ENCODE data around the gene GC.
"Not testable (repeated sequence)": the region's sequence is repeated elsewhere in the genome, so short reads cannot be mapped to it uniquely, and the experiment has no call there.

GC gene

DNA sequence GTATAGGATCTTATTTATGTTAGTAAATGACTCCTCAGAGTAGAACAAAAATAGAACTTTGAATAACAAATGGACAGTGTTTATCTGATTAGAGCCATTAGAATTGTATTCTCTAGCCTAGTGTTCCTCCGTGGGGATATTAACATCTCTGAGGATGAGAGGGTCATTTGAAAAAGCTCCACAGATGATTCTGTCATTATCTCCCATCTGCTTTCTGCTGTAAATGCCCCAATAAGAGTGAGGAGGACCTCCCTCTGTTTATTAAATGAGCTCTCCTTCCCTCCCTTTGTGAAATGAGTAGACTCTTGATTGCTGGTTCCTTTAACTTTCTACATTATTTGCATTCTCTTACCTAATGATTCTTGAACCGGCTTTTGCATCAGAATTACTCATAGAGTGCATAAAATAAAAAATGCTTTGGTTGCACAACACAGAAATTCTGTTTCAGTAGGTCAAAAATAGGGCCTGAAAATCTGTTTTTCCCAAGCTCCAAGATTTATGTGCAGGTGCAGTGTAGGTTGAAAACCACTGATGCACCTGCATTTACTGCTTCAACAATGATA, 18.0 kb downstream of the GC start:
- no peak for DNase-seq

DNA sequence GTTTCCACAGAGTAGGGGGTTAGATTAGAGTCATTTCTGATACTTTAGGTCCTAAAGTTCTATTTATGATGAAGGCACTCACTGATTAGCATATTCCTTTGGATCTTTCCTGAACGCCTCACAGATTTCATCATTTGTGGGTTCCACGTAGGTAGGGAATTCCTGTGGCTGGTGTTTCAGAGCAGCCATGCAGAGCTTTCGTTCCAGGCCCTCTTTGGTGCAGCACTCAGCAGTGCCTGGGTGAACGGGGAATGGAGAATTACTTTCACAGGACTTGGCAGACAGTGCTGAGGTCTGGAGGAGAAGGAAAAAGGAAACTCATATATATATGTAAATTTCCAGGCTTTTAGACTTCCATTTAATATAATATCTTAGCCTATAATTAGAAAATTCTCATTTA, 18.5 kb downstream of the GC start:
- DNase-seq: no peak

DNA sequence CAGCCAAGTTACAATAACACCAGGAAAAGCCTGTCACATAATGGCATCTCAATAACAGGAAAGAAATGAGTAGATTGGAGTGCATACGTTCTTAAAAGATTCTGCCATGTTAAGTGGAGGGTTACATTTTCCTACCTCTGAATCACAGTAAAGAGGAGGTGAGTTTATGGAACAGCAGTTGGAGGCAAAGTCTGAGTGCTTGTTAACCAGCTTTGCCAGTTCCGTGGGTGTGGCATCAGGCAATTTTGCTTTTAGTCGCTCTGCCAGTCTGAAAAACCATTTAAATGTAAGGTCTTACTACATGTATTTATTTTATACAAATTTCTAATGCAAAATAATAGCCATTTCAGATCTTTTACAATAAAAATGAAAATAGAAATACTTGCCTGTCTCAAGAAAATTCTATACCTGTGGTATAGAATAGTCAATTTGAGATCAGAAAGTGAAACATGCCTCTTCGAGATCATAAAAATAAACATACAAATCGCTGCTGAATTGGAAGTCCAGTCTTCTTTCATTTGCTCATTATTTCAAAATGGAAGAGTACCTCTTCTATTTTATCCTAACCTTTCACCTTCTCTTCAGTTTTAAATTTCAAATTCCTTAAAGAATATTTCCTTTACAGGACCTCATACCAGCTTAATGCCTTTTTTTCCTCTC, 31.4 kb downstream of the GC start:
- no peak for DNase-seq

DNA sequence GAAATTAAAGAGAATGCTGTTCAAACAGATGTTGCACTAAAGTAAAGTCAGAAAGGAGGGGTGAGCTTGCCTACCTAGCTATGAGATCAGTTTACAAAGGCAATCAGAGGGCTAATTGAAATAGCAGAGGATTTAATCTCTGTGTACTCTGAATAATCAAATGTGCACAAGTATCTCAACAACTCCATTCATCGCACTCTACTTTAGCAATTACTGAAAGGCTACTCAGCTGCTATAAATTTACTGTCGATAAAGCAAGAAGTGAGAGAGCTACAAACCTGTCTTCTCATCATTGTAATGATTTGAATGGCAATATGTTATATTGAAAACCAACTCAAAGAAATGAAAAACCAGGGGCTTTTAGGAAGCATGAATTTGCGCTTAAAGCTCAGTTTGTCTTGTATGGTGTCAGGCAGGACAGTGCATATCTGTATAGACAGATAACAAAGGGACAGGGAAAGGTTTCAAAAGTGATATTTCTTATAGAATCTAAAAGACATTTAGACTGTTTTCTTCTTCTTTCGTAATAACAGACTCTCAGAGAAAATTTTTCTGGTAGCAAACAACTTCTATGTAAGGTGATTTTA, 34.8 kb downstream of the GC start:
- DNase-seq: no peak

DNA sequence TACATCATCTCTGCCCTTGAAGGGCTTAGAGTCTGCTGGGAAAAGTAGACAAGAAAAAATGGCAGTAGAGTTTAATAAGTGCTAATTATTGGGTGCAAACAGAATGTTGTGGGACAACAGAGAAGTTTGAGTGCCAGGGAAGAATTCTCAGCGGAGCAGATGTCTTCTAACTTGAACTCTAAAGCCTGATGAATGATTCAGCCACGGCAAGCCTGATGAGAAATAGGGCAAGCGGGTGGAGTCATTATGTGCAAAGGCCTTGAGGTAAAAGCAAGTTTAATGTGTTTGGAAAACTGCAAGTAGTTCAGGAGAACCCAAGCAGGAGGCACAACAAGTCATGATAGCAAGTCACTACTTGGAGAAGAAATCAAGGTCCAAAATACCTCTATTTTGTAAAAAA, 37.5 kb downstream of the GC start:
- DNase-seq: no peak

DNA sequence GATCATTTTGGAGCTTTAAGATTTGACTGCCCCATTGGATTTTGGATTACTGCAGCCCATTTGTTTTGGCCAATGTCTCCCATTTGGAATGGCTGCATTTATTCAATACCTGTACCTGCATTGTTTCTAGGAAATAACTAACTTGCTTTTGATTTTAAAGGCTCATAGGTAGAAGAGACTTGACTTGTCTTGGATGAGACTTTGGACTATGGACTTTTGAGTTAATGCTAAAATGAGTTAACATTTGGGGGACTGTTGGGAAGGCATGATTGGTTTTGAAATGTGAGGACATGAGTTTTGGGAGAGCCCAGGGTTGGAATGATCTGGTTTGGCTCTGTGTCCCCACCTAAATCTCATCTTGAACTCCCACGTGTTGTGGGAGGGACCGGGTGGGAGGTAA, 45.1 kb downstream of the GC start:
- DNase-seq: not testable (repeated sequence)

DNA sequence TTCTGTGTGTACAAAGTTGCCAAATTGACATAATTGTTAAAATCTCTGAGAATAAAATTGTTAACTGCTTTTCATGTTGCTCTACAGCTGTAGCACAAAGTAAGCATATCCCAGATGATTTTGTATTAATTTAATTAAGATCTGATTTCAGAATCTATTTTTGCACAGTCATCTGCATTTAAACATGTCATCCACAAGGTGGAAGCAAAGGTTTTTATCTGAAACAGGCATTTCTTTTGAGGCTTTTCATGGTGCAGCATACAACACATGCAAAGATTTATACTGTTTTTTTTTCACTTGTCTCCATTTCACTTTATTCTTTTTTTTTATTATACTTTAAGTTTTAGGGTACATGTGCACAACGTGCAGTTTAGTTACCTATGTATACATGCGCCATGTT, 51.2 kb downstream of the GC start:
- peak; percentile 11 for DNase-seq

DNA sequence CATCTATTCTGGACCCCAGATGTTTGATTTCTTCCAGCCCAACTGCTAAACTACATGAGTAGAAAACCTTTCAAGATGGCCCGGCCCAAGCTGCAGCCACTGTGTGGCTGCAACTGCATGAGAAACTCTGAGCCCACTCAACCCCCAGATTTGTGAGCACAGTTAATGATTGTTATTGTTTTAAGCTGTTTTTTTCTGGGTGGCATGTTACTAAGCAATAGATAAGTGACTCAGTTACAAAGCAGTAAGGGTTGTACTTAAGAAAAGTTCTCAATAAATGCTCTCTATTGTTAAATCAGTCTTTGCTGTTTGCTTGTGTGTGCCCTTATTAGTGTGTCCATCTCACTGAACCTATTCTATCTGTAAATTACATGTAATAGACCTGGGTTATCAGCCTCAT, 51.8 kb downstream of the GC start:
- no peak for DNase-seq

DNA sequence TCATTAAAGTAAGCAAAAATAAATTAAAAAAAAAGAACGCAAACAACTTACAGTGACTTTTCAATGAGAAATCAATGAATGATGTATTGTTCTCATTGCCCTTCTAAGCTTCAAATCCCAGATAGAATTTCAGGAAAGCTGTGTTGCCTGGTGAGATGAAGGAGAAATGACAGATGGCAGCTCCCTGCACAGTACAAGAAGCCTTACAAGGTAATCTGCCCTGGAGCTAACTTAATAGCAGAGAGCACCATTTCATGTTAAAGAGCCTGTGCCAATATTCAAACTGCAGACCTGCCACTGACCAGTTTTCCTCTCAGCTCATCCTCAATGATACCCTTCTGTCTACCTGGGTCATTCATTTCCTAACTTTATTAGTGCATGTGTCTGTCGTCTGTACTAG, 54.0 kb downstream of the GC start:
- DNase-seq: no peak

DNA sequence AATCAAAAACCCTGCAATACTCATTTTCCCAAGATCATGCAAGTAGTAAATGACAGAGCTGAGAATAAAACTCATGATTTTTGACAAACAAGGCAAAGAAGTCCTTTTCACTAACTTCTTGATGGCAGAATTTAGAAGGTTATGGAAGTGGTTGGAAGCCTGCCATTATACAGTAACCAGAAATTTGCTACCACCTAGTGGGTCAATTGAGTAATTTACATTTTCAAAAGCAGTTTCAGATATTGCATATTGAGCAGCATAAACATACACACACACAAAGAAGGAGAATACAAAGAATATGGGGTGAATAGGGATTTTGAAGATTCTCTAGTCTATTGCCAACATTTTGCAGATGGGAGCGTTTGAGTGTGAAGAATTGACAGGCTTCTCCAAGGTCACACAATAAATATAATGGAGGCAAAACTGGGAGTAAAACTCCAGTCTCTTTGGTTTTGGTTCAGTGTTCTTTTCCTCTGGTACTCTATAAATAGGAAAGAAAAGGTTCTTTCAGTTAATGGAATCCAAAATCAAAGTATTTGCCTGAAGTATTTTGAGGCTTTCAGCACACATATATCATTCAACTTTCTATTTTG, 70.2 kb downstream of the GC start:
- peak; percentile 64 for DNase-seq

DNA sequence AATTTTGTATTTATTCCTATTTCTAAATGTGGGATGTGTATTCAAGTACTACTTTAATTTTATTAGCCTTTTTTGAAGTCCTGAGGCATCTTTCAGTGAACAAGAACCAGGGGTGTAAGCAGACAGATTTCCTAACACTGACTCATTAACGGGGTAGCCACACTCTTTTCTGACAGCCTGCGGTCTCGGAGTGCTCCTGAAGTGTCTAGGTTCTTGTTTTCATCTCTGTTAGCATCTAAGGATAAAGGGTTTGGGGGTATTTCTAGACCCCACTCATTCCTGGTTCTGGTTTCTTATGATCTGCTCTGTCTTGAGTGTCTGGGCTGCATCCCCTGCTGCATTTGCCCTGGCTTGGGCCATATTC, 71.9 kb downstream of the GC start:
- no peak for DNase-seq

DNA sequence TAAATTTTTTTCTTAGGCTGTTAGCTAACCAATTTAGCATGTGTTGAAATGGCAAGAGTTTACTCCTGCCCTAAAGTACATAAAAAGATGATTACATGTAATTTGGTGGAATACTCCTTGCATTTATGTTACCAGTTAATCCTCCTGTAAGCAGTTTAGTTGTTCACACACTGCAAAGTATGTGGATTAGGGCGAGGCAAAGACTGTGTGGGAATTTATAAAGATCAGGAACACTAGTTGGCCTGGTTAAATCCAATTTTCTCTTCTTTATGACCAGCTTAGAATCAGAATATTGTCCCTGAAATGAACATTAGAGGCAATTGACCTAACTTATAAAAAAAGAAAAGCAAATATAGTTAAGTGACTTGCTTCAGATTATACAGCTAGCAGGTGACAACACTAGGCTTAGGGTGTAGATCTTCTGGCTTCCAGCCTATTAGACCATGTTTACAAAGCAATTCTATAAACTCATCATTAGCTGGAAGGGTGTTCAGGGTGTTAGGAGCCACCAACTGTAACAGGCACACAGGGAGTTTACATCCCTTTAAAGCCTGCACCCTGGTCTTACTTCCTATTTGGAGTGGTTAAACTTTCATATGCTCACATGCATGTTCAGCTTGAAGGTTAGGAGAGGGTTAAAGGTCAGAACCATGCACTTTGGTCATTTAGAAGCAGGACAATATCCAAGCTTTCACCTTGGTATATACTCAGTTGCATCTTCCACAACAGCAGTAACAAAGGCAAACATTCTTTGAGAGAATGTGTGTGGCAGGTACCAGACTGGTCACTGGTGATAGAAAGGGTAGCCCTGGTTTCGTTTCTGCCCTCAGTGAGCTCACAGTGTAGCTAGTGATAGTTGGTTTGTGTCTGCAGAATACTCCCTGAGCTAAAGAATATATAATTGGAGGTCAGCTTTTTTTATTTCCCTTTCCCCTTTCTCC, 72.6 kb downstream of the GC start:
- no peak for DNase-seq

DNA sequence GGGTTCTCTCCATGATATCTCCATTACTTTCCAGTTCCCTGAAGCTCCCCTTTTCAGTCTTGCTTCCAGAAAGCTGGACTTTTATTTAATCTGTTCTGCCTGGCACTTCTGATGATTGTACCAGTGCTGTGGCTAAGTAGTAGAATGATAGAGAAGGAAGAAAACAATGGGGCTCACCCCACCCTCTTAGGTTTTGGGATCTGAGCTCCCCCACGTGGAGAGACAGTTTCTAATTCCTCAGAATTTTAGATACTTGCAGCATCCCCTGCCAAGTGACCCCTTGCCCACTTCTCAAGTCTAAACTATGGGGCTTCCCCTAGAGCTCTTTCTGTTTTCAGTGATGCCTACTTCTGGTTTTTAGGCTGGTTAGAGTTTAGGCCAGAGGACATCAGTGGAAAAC, 73.9 kb downstream of the GC start:
- DNase-seq: no peak

DNA sequence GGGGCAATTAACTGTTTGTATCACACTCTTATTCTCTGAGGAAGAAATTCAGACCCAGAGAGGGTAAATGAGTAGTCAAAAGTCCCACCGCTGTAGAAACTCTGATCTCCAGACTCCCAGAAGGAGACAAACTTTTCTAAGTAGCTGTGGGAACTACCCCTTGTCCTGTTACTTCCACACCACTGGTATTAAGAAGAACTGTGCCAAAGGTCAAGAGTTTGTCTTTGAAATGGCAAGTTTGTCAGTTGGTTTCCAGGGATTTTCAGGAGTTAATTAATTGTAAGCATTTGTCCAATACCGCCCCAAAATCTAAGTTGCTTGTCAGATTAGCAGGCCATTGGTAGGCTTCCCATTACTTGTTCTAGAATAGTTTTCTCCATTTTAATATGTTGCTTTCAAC, 85.7 kb downstream of the GC start:
- DNase-seq: no peak

DNA sequence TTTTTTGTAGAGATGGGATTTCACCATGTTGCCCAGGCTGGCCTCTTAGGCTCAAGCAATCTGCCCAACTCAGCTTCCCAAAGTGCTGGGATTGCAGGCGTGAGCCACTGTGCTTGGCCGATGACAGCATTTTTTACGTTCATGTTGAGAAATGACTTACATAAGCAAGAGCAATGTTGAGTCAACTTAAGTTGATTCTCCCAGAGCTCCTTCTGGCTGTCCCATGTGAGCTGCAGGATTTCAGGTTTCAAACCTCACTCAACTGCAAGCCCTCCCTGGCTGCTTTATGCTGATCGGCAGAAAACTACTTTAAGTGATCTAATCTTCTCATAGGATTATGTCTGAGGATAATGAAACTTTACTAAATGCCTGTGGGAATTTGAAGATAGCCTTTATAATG, 86.8 kb downstream of the GC start:
- DNase-seq: no peak

DNA sequence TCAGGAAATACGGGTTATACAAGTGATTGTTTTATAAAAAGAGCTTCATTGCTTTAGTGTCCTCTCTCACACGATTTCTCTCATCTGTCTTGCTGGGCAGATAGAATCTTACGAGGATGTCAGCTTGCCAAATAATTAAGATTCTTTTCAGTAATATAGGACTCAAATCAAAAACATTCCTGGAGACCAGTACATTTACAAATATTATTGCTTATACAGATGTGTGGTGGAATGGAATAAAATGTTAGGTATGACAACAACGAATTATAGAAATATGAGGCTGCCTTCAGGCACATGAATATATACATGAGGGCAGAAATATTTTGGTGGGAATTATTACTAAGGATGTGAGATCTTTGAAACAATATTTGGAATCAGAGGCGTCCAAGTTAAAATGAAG, 88.9 kb downstream of the GC start:
- DNase-seq: no peak

DNA sequence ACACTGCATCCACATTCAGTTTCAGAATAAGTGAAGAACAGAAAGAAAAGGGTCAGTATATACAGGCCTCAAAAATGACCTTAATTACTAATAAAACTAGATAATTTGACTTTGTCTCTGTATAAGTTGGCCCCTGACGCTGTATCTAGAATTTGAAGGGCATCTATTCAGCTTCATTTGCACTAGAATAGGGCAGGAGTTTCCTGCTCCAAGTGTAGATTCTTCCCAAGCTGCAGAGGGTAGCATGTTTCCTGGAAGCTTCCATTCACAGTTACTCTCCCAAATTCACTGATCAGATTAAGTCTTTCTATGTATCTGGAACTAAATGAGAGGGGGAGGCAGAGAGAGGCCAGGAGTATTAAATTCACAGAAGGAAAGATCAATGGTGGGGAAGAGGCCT, 90.9 kb downstream of the GC start:
- no peak for DNase-seq

DNA sequence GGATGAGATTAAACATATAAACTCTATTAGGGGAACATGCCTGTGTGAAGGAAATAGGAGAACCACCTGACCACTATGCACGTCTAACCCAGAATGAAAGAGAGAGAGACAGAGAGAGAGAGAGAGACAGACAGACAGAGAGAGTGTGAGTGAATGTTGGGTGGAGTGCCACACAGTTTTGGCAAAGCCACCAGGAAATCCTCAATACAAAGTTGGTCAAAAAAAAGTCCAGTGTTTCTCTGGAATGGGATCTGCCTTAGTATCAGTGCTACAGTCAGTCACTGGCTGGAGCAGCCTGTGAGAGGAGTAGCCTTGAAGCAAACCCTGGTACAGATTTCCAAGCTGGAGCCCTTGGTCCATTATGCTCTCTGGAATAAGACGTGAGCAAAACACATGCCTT, 91.7 kb downstream of the GC start:
- DNase-seq: no peak

Data from midbrain (tissue), 1 donor.